MCF 10A (cell line): ENCODE results near the gene SERTM2. TPM values are rescaled to one million over a fixed set of nuclear protein-coding genes. Genes with fewer than 3 reads are reported as not detected.

Experiments
- BruUV-seq: library from RNA; stranded (reverse); fragments of 400-500 nt; replicated peaks from 2 replicates; lab custom pipeline; 2021; lab: Mats Ljungman, UMichigan
- CTCF ChIA-PET: fragments of 300-600 bp; sonication (Branson Sonifier 250); formaldehyde crosslinking; extraction: SDS; loops from one replicate; lab custom pipeline; 2021; ENCODE audit warnings: antibody characterized with exemption, inconsistent platforms; lab: Yijun Ruan, JAX
- POLR2A ChIA-PET: fragments of 300-600, 350-650 bp; sonication (Branson Sonifier 250); formaldehyde crosslinking; extraction: SDS; loops from one replicate; lab custom pipeline; 2020; ENCODE audit warnings: antibody characterized with exemption, inconsistent platforms; lab: Yijun Ruan, JAX
- DNase-seq: peaks from one replicate; pipeline ENCODE4 v3.0.0-alpha.2; 2018; ENCODE audit not compliant: unreplicated experiment
- H3K27ac Mint-ChIP-seq: one replicate; pipeline ENCODE4 v1.8.0; 2022; ENCODE audit warnings: mild to moderate bottlenecking, low read depth, mixed read lengths; ENCODE audit not compliant: unreplicated experiment
- H3K27me3 Mint-ChIP-seq: one replicate; pipeline ENCODE4 v1.8.0; 2022; ENCODE audit warnings: mixed read lengths; ENCODE audit not compliant: insufficient read depth, unreplicated experiment
- H3K36me3 Mint-ChIP-seq: one replicate; pipeline ENCODE4 v1.8.0; 2022; ENCODE audit warnings: mild to moderate bottlenecking, moderate library complexity, mixed read lengths; ENCODE audit not compliant: insufficient read depth, unreplicated experiment
- H3K4me1 Mint-ChIP-seq: one replicate; pipeline ENCODE4 v1.8.0; 2022; ENCODE audit warnings: mixed read lengths; ENCODE audit not compliant: insufficient read depth, unreplicated experiment
- H3K4me3 Mint-ChIP-seq: one replicate; pipeline ENCODE4 v1.8.0; 2022; ENCODE audit warnings: mild to moderate bottlenecking, moderate library complexity, mixed read lengths; ENCODE audit not compliant: unreplicated experiment
- H3K9me3 Mint-ChIP-seq: one replicate; pipeline ENCODE4 v1.8.0; 2022; ENCODE audit warnings: mixed read lengths; ENCODE audit not compliant: unreplicated experiment
- CTCF ChIP-seq: fragments of 200-600 bp; IDR thresholded peaks from one replicate; pipeline ENCODE4 v1.8.0; 2022; ENCODE audit warnings: antibody characterized with exemption, mild to moderate bottlenecking; ENCODE audit not compliant: unreplicated experiment
- intact Hi-C: fragments of 100-400 bp; cut with micrococcal nuclease; formaldehyde crosslinking; loops from 2 replicates; pipeline ENCODE4 v1.14.1; 2022
- total RNA-seq: library from RNA; stranded (reverse); gene quantifications from 2 replicates; pipeline ENCODE4 v1.2.3, GENCODE V29; 2022

Gene SERTM2
- total RNA-seq, 1 experiment from 2014 or later: not detected

GRCh38 chrX:111560801-111561200 lies 49.4 kb downstream of the SERTM2 start:
- ChIA-PET CTCF (no interaction called here), POLR2A (interaction anchor here (0.5 kb wide), 1 partner anchor 362 kb away, joined by 3 read pairs; no protein-coding TSS in a partner anchor)
- no TSS peak for BruUV-seq
- no peaks in the 10 kb centered on the region for H3K9me3 Mint-ChIP-seq
- no peak overlapping the region for H3K27ac Mint-ChIP-seq
- no peak for TF ChIP-seq CTCF
- H3K36me3 Mint-ChIP-seq: no peaks in the 10 kb centered on the region
- DNase-seq: no peak
- no peak overlapping the region for H3K4me3 Mint-ChIP-seq
- H3K27me3 Mint-ChIP-seq: peaks cover 56% of the 10 kb centered on the region
- intact Hi-C loops: no loop called here
- no peaks in the 10 kb centered on the region for H3K4me1 Mint-ChIP-seq

- no TSS peak for BruUV-seq
- no peak for DNase-seq
- no peaks in the 10 kb centered on the region for H3K9me3 Mint-ChIP-seq
- POLR2A ChIA-PET: no interaction called here
- peaks cover 48% of the 10 kb centered on the region for H3K27me3 Mint-ChIP-seq
- H3K36me3 Mint-ChIP-seq: no peaks in the 10 kb centered on the region
- H3K4me1 Mint-ChIP-seq: no peaks in the 10 kb centered on the region
- CTCF ChIA-PET: no interaction called here
- no peak for TF ChIP-seq CTCF
- intact Hi-C loops: no loop called here
- H3K4me3 Mint-ChIP-seq: no peak overlapping the region
- H3K27ac Mint-ChIP-seq: no peak overlapping the region
These were observed 50.4 kb downstream of the SERTM2 start for GRCh38 chrX:111561851-111562250.

- no TSS peak for BruUV-seq
- TF ChIP-seq CTCF: no peak
- no peak overlapping the region for H3K27ac Mint-ChIP-seq
- CTCF ChIA-PET: interaction anchor here (0.6 to 1.5 kb wide), 6 partner anchors 8 to 1660 kb away, joined by 3 to 4 read pairs (median 3); no protein-coding TSS in a partner anchor
- no peak overlapping the region for H3K4me3 Mint-ChIP-seq
- POLR2A ChIA-PET: no interaction called here
- H3K4me1 Mint-ChIP-seq: no peaks in the 10 kb centered on the region
- H3K27me3 Mint-ChIP-seq: peaks cover 74% of the 10 kb centered on the region
- DNase-seq: no peak
- no peaks in the 10 kb centered on the region for H3K36me3 Mint-ChIP-seq
- intact Hi-C loops: no loop called here
- H3K9me3 Mint-ChIP-seq: no peaks in the 10 kb centered on the region
These were observed 56.3 kb downstream of the SERTM2 start for GRCh38 chrX:111567542-111568255.

- H3K4me1 Mint-ChIP-seq: no peaks in the 10 kb centered on the region
- no peaks in the 10 kb centered on the region for H3K36me3 Mint-ChIP-seq
- intact Hi-C loops: no loop called here
- H3K27me3 Mint-ChIP-seq: peaks cover 67% of the 10 kb centered on the region
- ChIA-PET CTCF (interaction anchor here (0.6 to 1.5 kb wide), 7 partner anchors 9 to 1660 kb away, joined by 3 to 4 read pairs (median 3); no protein-coding TSS in a partner anchor), POLR2A (no interaction called here)
- DNase-seq: peak; percentile 47
- BruUV-seq: no TSS peak
- peak; percentile 50 for TF ChIP-seq CTCF
- no peak overlapping the region for H3K27ac Mint-ChIP-seq
- no peak overlapping the region for H3K4me3 Mint-ChIP-seq
- no peaks in the 10 kb centered on the region for H3K9me3 Mint-ChIP-seq
These were observed 56.9 kb downstream of the SERTM2 start for GRCh38 chrX:111568354-111568753.
